GM19239 (cell line): ENCODE measurements around the gene VEZF1.

Experiments
- DNase-seq: peaks from one replicate; pipeline ENCODE4 v3.0.0; 2011; ENCODE audit warnings: low spot score; ENCODE audit not compliant: insufficient read length
- FAIRE-seq: peaks from 2 replicates; lab custom pipeline; 2011; peaks lifted over from hg19 to GRCh38; lab: Jason Lieb, UNC

The VEZF1 gene

DNA sequence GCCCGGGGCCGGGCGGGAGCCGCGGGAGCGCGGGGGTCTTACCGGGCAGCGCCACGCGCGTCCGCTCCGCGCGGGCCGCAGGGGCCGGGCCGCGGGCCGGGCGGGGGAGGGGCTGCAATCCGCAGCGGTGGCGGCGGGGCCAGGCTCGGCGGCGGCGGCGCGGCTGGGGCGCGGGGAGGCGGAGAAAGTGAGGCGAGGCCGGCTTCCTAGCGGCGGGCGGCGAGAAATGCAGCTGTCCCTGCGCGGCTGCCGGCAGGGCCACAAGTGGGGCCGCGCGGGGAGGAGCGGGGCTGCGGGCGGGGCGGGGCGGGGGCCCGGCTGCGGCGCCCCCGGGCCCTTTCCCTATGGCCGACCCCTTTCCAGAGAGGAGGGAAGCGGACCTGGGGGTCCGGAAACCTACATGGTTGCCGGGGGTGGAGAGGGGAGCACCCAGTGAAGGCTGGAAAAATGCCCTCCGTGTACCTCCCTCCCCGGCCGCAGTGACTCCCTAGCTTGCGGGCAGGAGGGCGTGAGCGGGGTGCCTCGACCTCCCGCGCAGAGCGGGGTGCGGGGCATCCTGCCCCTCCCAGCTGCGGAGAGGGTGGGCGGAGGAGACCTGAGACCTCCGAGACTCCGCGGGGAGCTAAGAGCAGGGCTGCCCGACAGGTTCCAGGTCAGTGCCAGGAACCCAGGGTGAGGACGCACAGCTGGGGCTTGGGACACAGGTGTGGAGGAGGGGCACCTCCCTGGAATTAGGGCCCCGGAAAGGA lies 32.7 kb downstream of the VEZF1 start, which contains the start of gene CUEDC1:
CUEDC1 (minus strand) TSS at position 230 of the 749 bp plus-strand sequence. CDS start 69,848 bp downstream, outside the sequence.
- no peak for FAIRE-seq
- peak; percentile 86 for DNase-seq

DNA sequence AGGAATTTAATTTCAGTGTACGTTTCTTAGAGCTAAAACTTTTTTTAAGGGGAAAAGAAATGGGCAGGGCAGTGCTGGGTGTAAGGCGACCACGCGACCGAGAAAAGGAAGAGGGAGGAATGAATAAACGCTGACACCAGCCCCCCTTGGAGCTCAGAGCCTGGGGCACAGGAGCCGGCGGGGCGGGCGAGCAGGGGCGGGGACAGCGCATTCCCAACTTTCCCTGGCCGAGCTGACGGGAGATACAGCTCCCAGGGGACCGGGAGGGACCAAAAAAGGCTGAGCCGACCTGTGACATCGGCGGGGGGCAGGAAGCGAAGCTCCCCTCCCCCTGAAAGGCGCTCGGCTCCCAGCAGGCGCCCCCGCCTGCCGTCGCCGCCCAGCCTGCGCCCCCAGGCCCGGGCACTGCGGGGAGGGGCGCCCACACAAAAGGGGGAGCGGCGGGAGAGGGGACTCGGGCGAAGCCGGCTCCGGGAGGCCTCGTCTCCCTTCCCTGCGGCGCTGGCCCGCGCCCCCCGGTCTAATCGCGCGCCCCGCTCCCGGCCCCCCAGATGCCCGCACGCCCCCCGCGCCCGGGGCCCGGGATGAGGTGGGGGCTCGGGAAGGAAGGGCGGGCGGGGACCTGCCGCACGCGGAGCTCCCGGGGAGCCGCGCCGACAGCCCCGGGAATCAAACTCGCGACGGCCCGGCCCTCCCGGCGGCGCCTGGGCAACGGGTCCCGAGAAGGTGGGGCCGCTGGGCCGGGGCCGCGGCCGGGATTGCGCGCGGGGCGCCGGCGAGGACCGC lies 33.5 kb downstream of the VEZF1 start:
- no peak for FAIRE-seq
- no peak for DNase-seq

DNA sequence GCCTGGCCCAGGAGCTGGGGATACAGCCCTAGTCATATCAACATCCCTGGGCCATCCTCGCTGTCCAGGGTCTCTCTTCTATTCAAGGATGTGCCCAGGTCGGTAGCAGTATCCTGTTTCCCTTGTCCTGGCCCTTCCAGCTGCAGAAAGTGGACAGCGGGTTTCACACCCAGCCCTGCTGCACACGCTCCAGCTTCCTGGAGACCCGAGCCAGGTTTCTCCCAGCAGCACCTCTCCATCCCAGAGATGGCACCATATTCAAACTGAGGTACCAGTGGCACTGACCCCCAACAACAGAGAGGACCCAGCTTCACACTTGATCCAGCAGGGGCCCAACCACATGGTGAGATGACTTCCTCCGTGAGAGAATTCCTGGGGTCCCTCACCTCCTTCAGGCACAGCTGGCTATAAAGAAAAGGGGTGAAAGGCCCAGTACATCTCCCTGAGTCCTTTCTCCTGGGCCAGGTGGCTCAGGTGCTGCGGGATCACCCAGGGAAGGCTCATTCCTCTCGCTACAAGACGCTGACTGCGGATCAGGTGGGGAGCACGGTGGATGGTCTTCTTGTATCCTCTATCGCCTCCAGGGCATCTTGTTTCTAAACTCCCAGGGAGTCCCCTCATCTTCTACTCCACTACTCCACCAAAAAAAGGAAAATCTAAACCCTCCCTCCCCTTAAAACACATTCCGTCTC lies 34.2 kb downstream of the VEZF1 start:
- FAIRE-seq (no peak), DNase-seq (no peak)

DNA sequence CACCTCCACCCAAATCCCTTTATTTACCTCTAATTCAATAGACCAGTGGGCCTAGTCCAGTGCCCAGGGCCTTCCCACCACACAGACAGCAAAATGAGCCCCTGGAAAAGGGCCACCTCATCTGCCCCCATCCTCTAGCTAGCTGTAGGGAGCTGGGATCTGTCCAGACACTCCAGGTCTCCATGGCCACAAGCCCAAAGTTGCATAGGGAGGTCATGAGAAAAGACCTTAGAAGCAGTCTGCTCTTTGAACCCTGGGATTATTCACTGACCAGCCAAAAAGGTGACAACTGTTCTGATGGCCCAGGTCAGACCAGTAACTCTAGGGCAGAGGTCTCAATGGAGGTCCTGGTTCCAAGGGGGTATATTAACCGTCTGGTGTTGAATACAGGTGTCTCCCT lies 34.8 kb downstream of the VEZF1 start:
- FAIRE-seq, result no peak

DNA sequence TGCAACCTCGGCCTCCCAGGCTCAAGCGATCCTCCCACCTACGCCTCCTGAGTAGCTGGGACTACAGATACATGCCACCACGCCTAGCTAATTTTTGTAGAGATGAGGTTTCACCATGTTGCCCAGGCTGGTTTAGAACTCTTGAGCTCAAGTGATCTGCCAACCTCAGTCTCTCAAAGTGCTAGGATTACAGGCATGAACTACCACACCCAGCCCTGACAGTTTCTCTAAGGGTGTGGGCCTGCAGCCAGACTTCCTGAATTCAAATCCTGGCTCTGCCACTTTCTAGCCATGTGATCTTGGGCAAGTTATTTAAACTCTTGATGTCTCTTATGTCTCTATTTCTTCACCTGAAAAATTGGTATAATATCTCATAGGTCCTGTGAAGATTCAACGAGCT lies 38.4 kb downstream of the VEZF1 start:
- no peak for FAIRE-seq
- no peak for DNase-seq

More for the DNA sequence above, 34.8 kb downstream of the VEZF1 start:
- no peak for DNase-seq

DNA sequence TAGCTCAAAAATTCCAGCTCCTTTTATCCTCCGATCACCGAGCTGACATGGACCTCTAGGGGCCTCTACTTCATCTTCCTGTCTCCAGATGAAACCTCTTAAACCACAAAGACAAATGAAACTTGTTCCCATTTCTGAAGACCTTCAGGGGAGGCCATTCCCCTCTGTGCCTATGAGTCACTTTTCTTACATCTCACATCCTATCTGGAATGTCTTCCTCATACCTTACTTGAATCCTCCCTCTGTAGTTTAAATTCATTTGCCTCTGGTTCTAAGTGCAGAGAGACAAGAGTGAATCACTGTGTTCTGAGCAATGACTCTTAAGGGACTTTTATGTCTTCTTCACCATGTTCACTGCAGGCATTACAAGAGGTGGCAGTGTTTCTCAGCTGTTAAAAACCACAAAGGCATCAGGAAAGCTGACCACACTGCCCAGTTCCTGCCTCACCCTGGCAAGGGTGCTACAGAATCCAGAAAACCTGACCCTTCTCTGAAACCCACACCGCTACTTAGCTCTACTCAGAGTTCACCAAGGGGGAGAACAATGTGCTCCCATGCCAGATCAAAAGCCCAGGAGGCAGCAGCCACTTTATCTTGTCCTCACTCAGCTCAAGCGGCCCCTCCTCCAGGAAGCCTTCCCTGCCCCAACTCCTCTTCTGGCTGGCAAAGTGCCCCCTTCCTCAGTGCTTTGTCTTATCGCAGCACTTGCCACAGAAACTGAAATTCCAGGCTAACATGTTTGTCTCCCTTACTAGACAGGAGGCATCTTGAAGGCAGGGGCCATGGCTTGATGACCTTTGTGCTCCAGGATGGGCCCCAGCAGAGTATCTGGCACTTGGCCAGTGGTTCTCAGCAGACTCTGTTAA lies 39.3 kb downstream of the VEZF1 start:
- FAIRE-seq (no peak), DNase-seq (no peak)

DNA sequence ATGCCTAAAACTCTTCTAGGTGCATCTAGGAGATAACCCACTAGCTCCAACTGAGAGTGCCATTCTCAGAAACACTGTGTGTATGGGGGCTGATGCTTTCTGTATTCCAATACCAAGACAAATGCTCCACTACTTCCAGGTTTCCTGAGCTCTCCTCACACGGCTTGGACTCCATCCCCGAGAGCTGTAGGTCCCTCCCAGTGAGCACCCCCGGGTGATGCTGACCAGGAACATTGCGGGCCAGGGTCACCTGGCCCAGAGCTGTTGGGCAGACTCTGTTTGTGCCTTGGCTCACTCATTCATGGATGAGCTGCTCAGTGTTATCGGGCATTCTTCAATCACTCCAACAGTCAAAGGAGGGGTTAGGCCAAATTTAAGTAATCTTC lies 39.9 kb downstream of the VEZF1 start:
- no peak for FAIRE-seq

DNA sequence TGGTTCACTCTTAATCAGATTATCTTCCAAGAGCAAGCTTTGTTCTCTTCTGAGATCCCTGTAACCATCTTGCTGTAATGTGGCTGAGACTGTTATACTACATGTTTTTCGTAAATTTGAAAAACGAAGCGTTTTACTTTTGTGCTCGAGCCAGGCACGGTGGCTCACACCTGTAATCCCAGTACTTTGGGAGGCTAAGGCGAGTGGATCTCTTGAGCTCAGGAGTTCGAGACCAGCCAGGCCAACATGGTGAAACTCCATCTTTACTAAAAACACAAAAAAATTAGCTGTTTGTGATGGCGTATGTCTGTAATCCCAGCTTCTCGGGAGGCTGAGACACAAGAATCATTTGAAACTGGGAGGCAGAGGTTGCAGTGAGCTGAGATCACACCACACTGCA lies 40.7 kb downstream of the VEZF1 start:
- FAIRE-seq (no peak), DNase-seq (no peak)

More for the DNA sequence above, 39.9 kb downstream of the VEZF1 start:
- no peak for DNase-seq

DNA sequence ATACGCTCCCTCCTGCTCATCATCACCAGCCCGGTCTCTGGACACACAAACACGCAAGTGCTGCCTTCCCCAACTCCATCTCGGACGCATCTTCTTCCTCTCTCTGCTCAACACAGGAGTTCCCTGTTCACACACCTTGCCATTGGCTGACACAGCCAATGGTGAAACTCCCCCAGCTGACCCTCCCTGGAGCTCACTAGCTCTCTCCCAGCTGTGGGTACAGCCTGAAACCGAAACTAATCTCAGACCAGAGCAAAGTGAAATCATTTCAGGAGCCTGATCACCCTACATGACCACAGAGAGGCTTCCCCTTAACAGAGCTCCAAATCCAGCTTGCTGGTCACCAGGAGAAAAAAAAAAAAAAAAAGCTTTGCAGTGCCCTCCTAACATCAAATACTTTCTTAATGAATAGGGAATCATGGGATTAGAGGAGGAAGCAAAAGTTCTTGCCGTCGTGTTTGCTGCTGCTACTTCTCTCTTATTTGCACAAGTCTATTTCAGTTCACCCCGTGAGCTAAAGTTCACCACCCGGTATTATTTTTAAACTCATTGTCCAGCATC lies 41.2 kb downstream of the VEZF1 start:
- DNase-seq (peak; percentile 80), FAIRE-seq (peak; percentile 92)

DNA sequence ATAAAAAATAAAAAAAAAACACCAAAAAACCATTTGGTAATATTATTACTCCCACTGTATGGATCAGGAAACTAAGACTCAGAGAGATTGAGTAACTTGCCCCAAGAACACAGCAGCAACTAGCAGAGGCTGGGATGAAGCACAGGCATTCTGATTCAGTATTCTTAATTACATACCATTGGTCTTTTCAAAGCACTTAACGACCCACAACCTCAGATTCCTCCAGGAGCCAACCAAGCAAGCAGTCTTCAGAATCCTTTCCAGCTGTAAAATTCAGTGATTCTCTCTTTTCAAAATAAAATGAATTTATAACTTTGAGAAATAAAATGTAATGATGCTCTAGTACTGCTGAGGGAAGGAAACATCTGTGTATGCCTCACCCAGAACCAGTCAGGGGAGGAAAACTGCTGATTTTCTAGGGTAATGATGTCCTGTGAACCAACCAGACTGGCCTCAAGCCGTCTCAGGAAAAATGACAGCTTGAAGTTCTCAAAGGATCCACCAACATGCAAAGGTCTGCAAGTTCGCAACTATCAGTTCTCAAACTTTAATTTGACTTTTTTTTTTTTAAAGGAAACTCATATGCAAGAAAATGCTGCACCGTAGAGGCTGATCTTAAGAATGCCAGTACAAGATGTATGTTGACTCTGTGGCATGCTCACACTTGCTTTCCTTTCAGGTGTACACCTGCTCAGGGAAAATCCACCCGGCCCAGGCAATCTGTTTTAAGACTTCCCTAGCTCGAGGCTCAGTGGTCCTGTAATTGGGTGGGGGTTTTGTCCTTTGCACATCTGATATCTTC lies 41.9 kb downstream of the VEZF1 start:
- peak; percentile 11 for FAIRE-seq
- DNase-seq, result no peak

DNA sequence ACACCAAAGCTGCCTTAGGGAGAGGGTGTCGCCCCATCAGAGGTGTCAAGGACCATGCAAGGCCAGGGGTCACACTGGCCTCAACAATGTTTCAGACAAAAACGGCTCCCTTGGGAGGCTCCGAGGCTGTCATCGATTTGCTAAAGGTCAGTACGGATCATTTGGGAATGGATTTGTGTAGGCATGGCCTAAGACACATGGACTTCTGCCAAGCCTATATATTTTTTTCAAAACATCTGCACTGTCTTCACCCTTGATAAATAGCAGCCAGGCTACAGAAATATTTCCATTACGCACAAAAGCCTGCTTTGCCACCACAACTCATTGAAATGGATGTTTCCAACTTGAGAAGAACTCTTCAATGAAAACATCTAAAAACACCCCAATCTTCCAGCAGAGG lies 43.1 kb downstream of the VEZF1 start:
- DNase-seq (no peak), FAIRE-seq (no peak)

DNA sequence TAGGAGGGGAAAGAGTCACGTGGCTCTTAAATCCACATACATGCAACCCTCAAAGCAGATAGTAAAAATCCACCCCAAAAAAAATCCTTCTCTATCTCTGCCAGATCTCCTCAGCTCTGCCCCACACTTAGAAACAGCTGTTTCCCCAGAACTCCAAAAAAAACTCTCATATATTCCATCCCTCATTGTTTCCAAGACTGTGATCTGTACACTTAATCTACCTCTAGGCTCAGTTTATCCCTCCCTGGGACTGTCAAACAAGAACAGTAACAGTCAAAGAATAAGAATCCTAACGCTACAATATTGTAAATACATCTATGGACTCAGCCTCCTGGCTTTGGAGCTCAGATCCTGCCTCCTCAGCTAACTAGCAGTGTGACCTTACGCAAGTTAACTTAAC lies 44.4 kb downstream of the VEZF1 start:
- DNase-seq, result no peak
- no peak for FAIRE-seq

DNA sequence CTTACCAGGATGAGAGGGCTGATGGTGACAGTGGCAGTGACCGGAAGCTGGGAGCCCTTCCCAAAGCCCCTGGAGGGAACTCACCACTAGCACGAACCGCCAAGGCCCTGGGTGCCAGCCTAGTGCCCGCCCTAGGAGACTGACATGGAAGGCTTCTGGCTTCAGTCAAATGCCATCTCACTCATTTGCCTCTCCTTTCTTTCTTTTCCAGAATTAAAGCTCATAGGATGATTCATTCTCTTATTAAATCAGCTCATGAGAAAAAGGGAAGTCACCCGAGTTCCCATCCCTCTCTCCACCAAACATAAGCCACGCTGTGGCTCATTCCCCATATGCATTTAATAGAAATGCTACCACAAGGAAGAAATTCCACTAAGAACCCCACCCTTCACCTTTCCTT lies 44.9 kb downstream of the VEZF1 start:
- FAIRE-seq, result no peak
- DNase-seq, result no peak

DNA sequence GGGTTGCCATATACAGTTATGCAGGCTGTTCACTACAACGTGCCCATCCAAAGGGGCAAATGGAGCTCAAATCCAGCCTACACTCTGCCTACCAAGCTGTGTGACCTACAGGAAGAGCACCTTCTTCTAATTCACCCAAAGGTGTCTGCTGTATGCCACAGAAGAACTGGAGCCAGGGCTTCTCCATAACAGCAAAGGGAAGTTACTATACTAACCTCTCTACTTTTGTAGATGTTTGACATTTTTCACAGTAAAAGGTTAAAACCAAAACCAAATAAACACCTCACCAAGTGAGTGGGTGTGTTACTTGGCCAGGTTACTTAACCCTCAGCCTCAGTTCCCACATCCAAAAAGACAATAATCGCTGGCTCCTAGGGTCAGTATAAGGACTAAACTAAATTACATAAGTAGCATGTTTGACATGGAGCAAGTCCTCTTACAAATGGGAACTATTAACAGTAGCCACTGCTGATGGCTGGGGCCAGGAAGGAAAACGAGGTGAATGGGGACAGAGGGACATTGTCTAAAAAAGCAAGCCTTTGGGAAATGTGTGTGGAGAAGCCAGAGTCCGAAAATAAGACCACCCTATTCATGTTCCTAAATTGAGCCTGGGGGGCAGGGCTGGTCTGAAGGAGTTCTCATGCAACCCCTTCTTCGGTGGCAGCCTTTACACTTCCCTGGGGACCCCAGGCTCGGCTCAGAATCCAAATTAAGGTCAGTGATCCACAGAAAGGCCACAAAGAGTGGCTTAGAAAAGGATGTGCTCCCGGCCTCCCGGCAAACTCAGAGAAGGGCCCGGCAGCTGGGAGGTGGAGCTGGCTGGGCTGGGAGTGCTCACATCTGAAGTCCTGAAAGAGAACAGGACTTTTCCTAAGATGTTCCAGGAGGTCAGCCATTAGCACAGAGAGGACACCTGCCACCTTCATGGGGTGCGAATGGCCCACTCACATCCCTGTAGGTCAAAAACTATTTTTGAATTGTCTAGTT lies 46.4 kb downstream of the VEZF1 start:
- FAIRE-seq (no peak), DNase-seq (no peak)

DNA sequence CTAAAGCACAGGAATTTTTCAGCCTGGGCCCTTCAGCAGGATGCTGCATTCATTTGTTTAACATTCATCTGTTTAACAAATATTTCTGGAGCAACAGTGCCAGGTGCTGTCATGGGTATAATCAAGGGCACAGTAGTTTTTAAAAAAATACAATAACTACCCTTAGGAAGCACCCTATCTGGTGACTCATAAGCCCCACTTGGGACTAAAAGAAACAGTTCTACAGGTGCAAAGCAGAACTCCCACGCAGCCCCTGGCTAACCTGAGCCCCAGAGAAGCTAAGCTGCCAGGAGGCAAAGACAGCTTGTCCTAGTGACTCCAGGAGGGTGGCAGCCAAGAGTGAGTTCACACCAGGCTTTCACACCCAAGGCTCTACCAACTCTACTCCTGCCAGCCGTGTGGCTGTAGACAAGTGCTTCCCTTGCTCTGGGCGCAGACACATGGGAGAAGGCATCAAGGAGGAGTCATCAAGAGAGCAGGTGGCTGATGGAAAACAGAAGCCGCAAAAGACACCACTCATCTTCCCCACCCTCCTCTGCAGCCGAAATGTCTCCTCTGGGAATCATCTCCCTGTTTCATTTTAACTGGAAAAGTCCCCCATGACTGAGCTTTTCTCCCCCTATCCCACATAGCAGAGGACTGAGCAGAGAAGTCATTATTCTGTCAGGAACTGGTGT lies 47.3 kb downstream of the VEZF1 start:
- FAIRE-seq (peak; percentile 49), DNase-seq (no peak)

DNA sequence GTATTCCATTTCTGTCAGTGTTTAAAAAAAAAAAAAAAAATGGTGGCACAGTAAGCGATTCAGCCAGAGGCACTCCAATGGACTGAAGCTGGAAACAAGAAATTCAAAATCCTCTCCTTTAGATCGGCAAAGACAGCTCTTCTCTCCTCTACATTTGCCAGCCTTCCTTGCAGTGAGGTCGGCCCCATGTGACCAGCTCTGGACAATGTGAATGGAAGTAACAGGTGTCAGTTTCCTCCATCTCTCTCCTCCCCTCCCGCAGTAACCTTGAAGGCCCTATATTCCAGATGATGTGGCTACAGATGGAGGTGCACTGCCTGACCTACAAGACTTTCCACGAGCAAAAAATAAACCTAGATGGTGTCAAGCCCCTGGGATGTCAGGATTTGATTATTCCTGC lies 47.8 kb downstream of the VEZF1 start:
- DNase-seq, result no peak
- no peak for FAIRE-seq

DNA sequence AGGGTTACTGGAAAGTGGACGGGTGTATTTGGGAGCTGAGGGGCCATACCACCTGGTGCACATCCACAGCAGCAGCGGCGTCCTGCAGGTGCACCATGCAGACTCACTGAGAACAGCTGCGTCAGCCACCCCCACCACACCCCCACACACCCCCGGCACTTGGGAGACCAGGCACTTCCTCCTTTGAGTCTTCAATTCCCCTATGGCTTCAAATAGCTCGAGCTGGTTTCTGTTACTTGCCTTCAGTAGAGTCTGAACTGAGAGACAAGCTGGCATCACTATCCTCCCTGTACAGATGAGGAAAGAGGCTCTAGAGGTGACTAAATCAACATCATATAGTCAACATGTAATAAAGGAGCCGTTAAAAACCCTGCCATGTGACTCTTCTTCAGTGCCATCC lies 48.3 kb downstream of the VEZF1 start:
- DNase-seq (peak; percentile 76), FAIRE-seq (peak; percentile 94)
